ENCODE results near the gene GGN. TPM values are rescaled to one million over a fixed set of nuclear protein-coding genes. Genes with fewer than 3 reads are reported as not detected.

Gene GGN
- total RNA-seq: 1 to 10 TPM in 2 of 4 donors, under 1 TPM in 2; 0.63 to 3.0 (median 1.8) TPM

- WGBS, 2 donors: 2% methylated on average over 47 to 48 of the region's 51 CpGs
- DNase-seq: peak; percentile 95 to 96
- Histone ChIP-seq H3K27me3 (no peaks in the 10 kb centered on the region), H3K27ac (peak within 1 kb of the TSS; percentile 68 to 84 (median 80)), H3K4me1 (peaks cover 26% of the 10 kb centered on the region in 2 donors), H3K9me3 (no peaks in the 10 kb centered on the region), H3K36me3 (peaks cover 8 to 10% of the 10 kb centered on the region in 2 donors), H3K4me3 (replicated peaks in 1 of 3) (peak within 1 kb of the TSS; percentile 14 to 71 (median 16))
- TF ChIP-seq CTCF (IDR thresholded peaks at IDR 0.05): no peak
- peak in 1 of 2 donors; percentile 66 for TF ChIP-seq POLR2A (IDR thresholded peaks at IDR 0.05)
- intact Hi-C loops (cut with DNase I): no loop called here
Observed at GRCh38 chr19:38387550-38388348, at the start of gene GGN. TSS of gene GGN (minus strand) at chr19:38388034. CDS start at chr19:38387261, 773 bp downstream.

GRCh38 chr19:38437295-38437694, 49.5 kb upstream of the GGN start:
- 93 to 94% methylated on average over 6 of the region's 6 CpGs for WGBS, 2 donors
- TF ChIP-seq POLR2A (IDR thresholded peaks at IDR 0.05): no peak
- TF ChIP-seq CTCF (IDR thresholded peaks at IDR 0.05): no peak
- no peak overlapping the region for H3K4me3 ChIP-seq (replicated peaks in 1 of 3)
- no peaks in the 10 kb centered on the region for H3K36me3 ChIP-seq
- H3K4me1 ChIP-seq: no peaks in the 10 kb centered on the region
- intact Hi-C loops (cut with DNase I): no loop called here
- DNase-seq: no peak
- H3K9me3 ChIP-seq: no peaks in the 10 kb centered on the region
- no peaks in the 10 kb centered on the region for H3K27me3 ChIP-seq
- no peak overlapping the region for H3K27ac ChIP-seq

DNA sequence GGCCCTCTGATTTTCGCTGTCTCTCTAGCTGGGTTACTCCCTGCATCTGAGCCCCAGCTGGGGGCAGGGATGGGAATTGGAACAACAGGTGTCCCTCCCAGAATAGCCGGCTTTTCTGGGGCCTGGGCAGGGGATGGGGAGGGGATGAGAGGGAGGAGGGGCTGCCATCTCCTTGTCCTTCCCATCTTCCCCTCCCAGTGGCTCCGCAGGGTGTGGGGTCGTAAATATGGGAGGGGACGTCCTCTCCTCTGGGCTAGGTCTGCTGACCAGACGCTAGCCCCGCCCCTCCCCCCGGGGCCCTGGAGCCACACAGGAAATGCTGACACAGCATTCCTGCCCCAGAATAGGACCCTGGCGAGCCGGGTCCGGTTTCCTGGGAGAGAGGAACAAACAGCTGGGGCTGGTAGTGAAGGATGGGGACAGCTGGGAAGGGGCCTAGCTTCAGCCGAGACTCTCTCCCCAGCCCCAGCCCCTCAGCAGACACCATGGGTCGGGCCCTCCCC, 46.8 kb upstream of the GGN start:
- Histone ChIP-seq H3K27ac (no peak overlapping the region), H3K4me1 (no peaks in the 10 kb centered on the region), H3K4me3 (replicated peaks in 1 of 3) (no peak overlapping the region), H3K27me3 (no peaks in the 10 kb centered on the region), H3K9me3 (no peaks in the 10 kb centered on the region), H3K36me3 (no peaks in the 10 kb centered on the region)
- 15 to 23% methylated on average over 8 to 12 of the region's 13 CpGs for WGBS, 2 donors
- intact Hi-C loops (cut with DNase I): no loop called here
- DNase-seq: peak in 1 of 2 donors; percentile 7
- TF ChIP-seq POLR2A (IDR thresholded peaks at IDR 0.05) (no peak), CTCF (IDR thresholded peaks at IDR 0.05) (no peak)

GRCh38 chr19:38433268-38433733, 45.5 kb upstream of the GGN start, which contains the start of gene RYR1:
TSS of gene RYR1 (plus strand) at chr19:38433691. CDS start at chr19:38433830, 139 bp downstream.
- Histone ChIP-seq H3K36me3 (no peaks in the 10 kb centered on the region), H3K9me3 (no peaks in the 10 kb centered on the region), H3K27ac (no peak within 1 kb of the TSS), H3K4me3 (replicated peaks in 1 of 3) (no peak within 1 kb of the TSS), H3K4me1 (no peaks in the 10 kb centered on the region), H3K27me3 (no peaks in the 10 kb centered on the region)
- TF ChIP-seq POLR2A (IDR thresholded peaks at IDR 0.05): no peak
- WGBS, 2 donors: 20 to 43% methylated on average over 8 to 9 of the region's 20 CpGs
- intact Hi-C loops (cut with DNase I): no loop called here
- peak; percentile 15 to 31 for DNase-seq

DNA sequence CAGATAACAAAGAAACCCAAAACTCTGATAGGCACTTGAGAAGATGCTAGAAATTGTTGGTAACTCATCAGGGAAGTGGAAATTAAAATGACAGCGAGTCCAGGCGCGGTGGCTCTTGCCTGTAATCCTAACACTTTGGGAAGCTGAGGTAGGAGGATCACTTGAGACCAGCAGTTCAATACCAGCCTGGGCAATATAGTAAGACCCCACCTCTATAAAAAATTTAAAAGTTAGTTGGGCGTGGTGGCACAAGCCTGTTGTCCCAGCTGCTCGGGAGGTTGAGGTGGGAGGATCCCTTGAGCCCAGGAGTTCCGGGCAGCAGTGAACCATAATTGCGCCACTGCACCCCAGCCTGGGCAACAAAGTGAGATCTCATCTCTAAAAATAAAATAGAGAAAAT, 43.1 kb upstream of the GGN start:
- TF ChIP-seq CTCF (IDR thresholded peaks at IDR 0.05): no peak
- no peak for TF ChIP-seq POLR2A (IDR thresholded peaks at IDR 0.05)
- intact Hi-C loops (cut with DNase I): no loop called here
- 81 to 84% methylated on average over 7 of the region's 7 CpGs for WGBS, 2 donors
- Histone ChIP-seq H3K4me3 (replicated peaks in 1 of 3) (no peak overlapping the region), H3K9me3 (no peaks in the 10 kb centered on the region), H3K4me1 (no peaks in the 10 kb centered on the region), H3K27me3 (no peaks in the 10 kb centered on the region), H3K36me3 (no peaks in the 10 kb centered on the region), H3K27ac (no peak overlapping the region)
- no peak for DNase-seq

Data from thyroid gland (tissue), 4 donors.